A673 (cell line): ENCODE data around the gene CUL2.

Experiments
- EZH2 ChIP-seq: fragments of 200-600 bp; sonication (generic); IDR thresholded peaks from 2 replicates; pipeline ENCODE4 v1.6.1; 2017; ENCODE audit warnings: borderline replicate concordance, low read depth, mild to moderate bottlenecking, mixed read lengths, antibody characterized with exemption, low read length; ENCODE audit not compliant: poor library complexity, severe bottlenecking
- TF ChIP-seq, protein P1 (sequence below): fragments of 300-800, 200-600 bp; sonication (generic); conservative IDR thresholded peaks from 2 replicates; pipeline ENCODE4 v1.5.1; 2017; ENCODE audit warnings: low read depth, mild to moderate bottlenecking, antibody characterized with exemption, low read length, moderate library complexity, mixed read lengths

GRCh38 chr10:34967335-34967880 lies 122.7 kb downstream of the CUL2 start:
- TF ChIP-seq EZH2: no peak
- TF ChIP-seq, protein P1, sequence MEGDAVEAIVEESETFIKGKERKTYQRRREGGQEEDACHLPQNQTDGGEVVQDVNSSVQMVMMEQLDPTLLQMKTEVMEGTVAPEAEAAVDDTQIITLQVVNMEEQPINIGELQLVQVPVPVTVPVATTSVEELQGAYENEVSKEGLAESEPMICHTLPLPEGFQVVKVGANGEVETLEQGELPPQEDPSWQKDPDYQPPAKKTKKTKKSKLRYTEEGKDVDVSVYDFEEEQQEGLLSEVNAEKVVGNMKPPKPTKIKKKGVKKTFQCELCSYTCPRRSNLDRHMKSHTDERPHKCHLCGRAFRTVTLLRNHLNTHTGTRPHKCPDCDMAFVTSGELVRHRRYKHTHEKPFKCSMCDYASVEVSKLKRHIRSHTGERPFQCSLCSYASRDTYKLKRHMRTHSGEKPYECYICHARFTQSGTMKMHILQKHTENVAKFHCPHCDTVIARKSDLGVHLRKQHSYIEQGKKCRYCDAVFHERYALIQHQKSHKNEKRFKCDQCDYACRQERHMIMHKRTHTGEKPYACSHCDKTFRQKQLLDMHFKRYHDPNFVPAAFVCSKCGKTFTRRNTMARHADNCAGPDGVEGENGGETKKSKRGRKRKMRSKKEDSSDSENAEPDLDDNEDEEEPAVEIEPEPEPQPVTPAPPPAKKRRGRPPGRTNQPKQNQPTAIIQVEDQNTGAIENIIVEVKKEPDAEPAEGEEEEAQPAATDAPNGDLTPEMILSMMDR: no peak
